K562 (cell line): ENCODE measurements around the gene DNAJC18. TPM values are rescaled to one million over a fixed set of nuclear protein-coding genes. Genes with fewer than 3 reads are reported as not detected.

Source experiments
- ATAC-seq: fragments of 200-7000 bp; cut with Tn5 transposase; 3 replicates; pipeline ENCODE4 v1.9.1; 2020; ENCODE audit warnings: moderate library complexity
- BruUV-seq: library from RNA; stranded (reverse); fragments of 400-500 nt; replicated peaks from 2 replicates; lab custom pipeline; 2021; lab: Mats Ljungman, UMichigan
- CTCF ChIA-PET: fragments of 300-600 bp; formaldehyde crosslinking; extraction: SDS; loops from one replicate; lab custom pipeline; 2021; ENCODE audit warnings: low intra/inter-chr PET ratio; lab: Yijun Ruan, JAX
- POLR2A ChIA-PET: fragments of 300-600, 350-650 bp; sonication (Branson Sonifier 250); formaldehyde crosslinking; extraction: SDS; loops from one replicate; lab custom pipeline; 2021; ENCODE audit warnings: antibody characterized with exemption, inconsistent platforms; lab: Yijun Ruan, JAX
- DNase-seq, 4 experiments: peaks; one replicate each; pipeline versions ENCODE4 v3.0.0 to v3.0.0-alpha.2; 2011 to 2018; ENCODE audit warnings: low spot score in 3 of 4, mixed read lengths in 3 of 4; ENCODE audit errors: extremely low read depth in 1 of 4
- FAIRE-seq: peaks from 2 replicates; lab custom pipeline; 2011; peaks lifted over from hg19 to GRCh38; lab: Jason Lieb, UNC
- H2AFZ ChIP-seq: 2 replicates; pipeline ENCODE4 v1.6.0; 2011; ENCODE audit warnings: low read depth, low read length, control low read depth, inconsistent platforms
- H3K27ac ChIP-seq: fragments of 200-600 bp; 3 replicates; pipeline ENCODE4 v1.8.0; 2011; ENCODE audit warnings: low read depth, mild to moderate bottlenecking, control low read depth, inconsistent platforms, low read length, moderate library complexity, mixed read lengths; ENCODE audit errors: extremely low read depth
- H3K27me3 ChIP-seq, 2 experiments: fragments of 300-600 bp in 1 of 2; 2 replicates in 1 of 2; 3 replicates in 1 of 2; pipeline versions ENCODE4 v1.6.0 to v1.8.0; 2011; ENCODE audit warnings: inconsistent platforms in 2 of 2, low read length in 2 of 2, mild to moderate bottlenecking in 1 of 2, mixed read lengths in 1 of 2, moderate library complexity in 1 of 2; ENCODE audit not compliant: control insufficient read depth in 2 of 2, insufficient read depth in 2 of 2
- H3K36me3 ChIP-seq: fragments of 300-600 bp; 3 replicates; pipeline ENCODE4 v1.8.0; 2011; ENCODE audit warnings: mild to moderate bottlenecking, low read length, inconsistent platforms; ENCODE audit not compliant: control insufficient read depth, insufficient read depth
- H3K4me1 ChIP-seq, 2 experiments: fragments of 200-600 bp in 1 of 2; replicated peaks in 1 of 2; 2 replicates in 1 of 2; 3 replicates in 1 of 2; pipeline versions ENCODE4 v1.5.1 to v1.8.0; 2011; ENCODE audit warnings: inconsistent platforms in 2 of 2, low read length in 2 of 2, mild to moderate bottlenecking in 1 of 2, mixed read lengths in 1 of 2, moderate library complexity in 1 of 2; ENCODE audit not compliant: control insufficient read depth in 2 of 2, insufficient read depth in 2 of 2
- H3K4me2 ChIP-seq: 2 replicates; pipeline ENCODE4 v1.6.1; 2011; ENCODE audit warnings: low read length, control low read depth, inconsistent platforms, mixed read lengths; ENCODE audit not compliant: insufficient read depth
- H3K4me3 ChIP-seq: fragments of 200-600 bp; sonication (generic), shearing (Covaris generic); 2 replicates; pipeline ENCODE4 v1.5.1; 2016; ENCODE audit warnings: control low read depth, inconsistent platforms
- H3K79me2 ChIP-seq: fragments of 200-600 bp; 3 replicates; pipeline ENCODE4 v1.8.0; 2011; ENCODE audit warnings: low read length, inconsistent platforms; ENCODE audit not compliant: control insufficient read depth, insufficient read depth
- H3K9ac ChIP-seq, 2 experiments: 2 replicates each; pipeline versions ENCODE4 v1.6.0 to v1.6.1; 2011; ENCODE audit warnings: low read depth in 2 of 2, low read length in 2 of 2, control low read depth in 1 of 2, inconsistent platforms in 1 of 2, mild to moderate bottlenecking in 1 of 2, mixed read lengths in 1 of 2; ENCODE audit not compliant: insufficient read depth in 1 of 2
- H3K9me1 ChIP-seq: one replicate; pipeline ENCODE4 v1.6.0; 2011; ENCODE audit warnings: inconsistent platforms, mild to moderate bottlenecking, low read length, moderate library complexity; ENCODE audit not compliant: control insufficient read depth, insufficient read depth
- H3K9me3 ChIP-seq: replicated peaks from 2 replicates; pipeline ENCODE4 v1.5.1; 2011; ENCODE audit warnings: low read depth, low read length, inconsistent platforms; ENCODE audit not compliant: control insufficient read depth, insufficient read depth
- H4K20me1 ChIP-seq: replicated peaks from 2 replicates; pipeline ENCODE4 v1.6.1; 2011; ENCODE audit warnings: low read length, inconsistent platforms, mixed read lengths; ENCODE audit not compliant: control insufficient read depth, insufficient read depth
- CC2D1A ChIP-seq: fragments of 450-650 bp; IDR thresholded peaks from 2 replicates; pipeline ENCODE4 v1.6.1; 2017; ENCODE audit warnings: mild to moderate bottlenecking
- WGBS: fragments of 100-300 bp; shearing (Covaris generic); methylation state at CpG from one replicate; pipeline ENCODE4 v1.1.6; 2016; ENCODE audit warnings: low coverage, mixed read lengths; ENCODE audit not compliant: insufficient coverage; ENCODE audit errors: missing lambda C conversion rate; 5-methylcytosine and 5-hydroxymethylcytosine counted together
- in situ Hi-C: fragments of 300-500 bp; cut with MboI; formaldehyde crosslinking; loops from 4 replicates; pipeline ENCODE4 v1.15.0; 2018; ENCODE audit warnings: inconsistent platforms, mixed read lengths
- intact Hi-C: fragments of 100-400 bp; cut with micrococcal nuclease; formaldehyde crosslinking; loops from 2 replicates; pipeline ENCODE4 v1.14.2; 2022
- polyA plus RNA-seq, 8 experiments: library from polyadenylated mRNA; depleted of rRNA in 4 of 8; stranded (reverse) in 5 of 8; unstranded in 3 of 8; fragments of >200 nt; fragmentation: Nextera tagmentation in 2 of 8; fragmentation: Illumina TruSeq in 1 of 8; extraction: Ambion mirVana in 2 of 8; extraction: Trizol in 1 of 8; gene quantifications; 2 replicates each; pipeline versions ENCODE4 v1.2.1 to v1.2.3, GENCODE V29; 2011 to 2014; ENCODE audit warnings: inconsistent platforms in 1 of 8, missing spikeins in 1 of 8
- total RNA-seq, 7 experiments: library from RNA; depleted of rRNA in 6 of 7; stranded (reverse); fragments of >200 nt in 6 of 7; fragmentation: Illumina TruSeq in 2 of 7; extraction: Trizol in 2 of 7; gene quantifications; 2 replicates each; pipeline versions ENCODE4 v1.2.1 to v1.2.3, GENCODE V29; 2011 to 2021; ENCODE audit warnings: low replicate concordance in 1 of 7
- TF ChIP-seq, protein P1 (sequence below): sonication (generic); formaldehyde crosslinking; IDR thresholded peaks from 2 replicates; pipeline ENCODE4 v1.8.1; 2023; ENCODE audit warnings: mild to moderate bottlenecking, missing genetic modification reagents

The DNAJC18 gene
- total and polyA plus RNA-seq, 9 of the 15 experiments (the other 6 are each of a cell fraction or from before 2014, with no cell fraction given): 1.5 to 13.3 (median 7.5) TPM

DNA sequence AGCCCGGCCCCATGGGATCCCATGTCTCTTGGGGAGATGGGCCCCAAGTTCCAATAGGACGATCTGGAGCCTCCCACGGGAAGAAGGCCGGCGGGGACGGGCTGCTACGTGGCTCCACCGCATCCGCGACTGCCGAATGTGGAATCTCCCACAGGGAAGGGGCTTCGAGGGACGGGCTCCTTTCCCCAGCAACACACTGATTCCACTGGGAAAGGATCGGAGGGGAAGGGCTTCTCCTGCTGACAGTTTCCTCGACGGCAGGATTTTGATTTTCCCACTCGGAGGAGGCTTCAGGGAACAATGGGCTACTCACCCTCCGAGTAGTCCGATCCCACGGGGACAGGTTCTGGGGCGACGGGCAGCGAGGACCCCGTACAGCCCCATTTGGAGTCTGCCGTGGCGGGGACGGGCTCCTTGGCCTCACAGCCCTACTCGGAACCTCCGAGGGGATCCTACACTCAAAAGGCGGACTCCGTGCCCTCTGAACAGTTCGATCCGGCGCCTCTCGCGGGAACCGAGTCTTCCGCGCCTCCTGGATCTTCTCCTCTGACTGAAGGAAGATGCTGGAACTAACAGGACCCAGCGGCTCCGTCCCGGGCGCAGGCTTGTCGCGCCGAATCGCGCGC is 45.7 kb downstream of the DNAJC18 start:
- no peaks in the 10 kb centered on the region for H4K20me1 ChIP-seq
- no peak overlapping the region for H3K9ac ChIP-seq
- H3K79me2 ChIP-seq: no peaks in the 10 kb centered on the region
- WGBS: 87% methylated on average over 30 of the region's 49 CpGs
- intact Hi-C loops (no loop called here), in situ Hi-C loops (no loop called here)
- no peaks in the 10 kb centered on the region for H3K9me1 ChIP-seq
- CTCF ChIA-PET: no interaction called here
- FAIRE-seq (no peak), DNase-seq (no peak), ATAC-seq (no peak)
- BruUV-seq: no TSS peak
- H3K27me3 ChIP-seq: no peaks in the 10 kb centered on the region
- no peak overlapping the region for H3K27ac ChIP-seq
- H3K36me3 ChIP-seq: no peaks in the 10 kb centered on the region
- H3K4me2 ChIP-seq: no peak overlapping the region
- no peak for TF ChIP-seq CC2D1A
- TF ChIP-seq, protein P1, sequence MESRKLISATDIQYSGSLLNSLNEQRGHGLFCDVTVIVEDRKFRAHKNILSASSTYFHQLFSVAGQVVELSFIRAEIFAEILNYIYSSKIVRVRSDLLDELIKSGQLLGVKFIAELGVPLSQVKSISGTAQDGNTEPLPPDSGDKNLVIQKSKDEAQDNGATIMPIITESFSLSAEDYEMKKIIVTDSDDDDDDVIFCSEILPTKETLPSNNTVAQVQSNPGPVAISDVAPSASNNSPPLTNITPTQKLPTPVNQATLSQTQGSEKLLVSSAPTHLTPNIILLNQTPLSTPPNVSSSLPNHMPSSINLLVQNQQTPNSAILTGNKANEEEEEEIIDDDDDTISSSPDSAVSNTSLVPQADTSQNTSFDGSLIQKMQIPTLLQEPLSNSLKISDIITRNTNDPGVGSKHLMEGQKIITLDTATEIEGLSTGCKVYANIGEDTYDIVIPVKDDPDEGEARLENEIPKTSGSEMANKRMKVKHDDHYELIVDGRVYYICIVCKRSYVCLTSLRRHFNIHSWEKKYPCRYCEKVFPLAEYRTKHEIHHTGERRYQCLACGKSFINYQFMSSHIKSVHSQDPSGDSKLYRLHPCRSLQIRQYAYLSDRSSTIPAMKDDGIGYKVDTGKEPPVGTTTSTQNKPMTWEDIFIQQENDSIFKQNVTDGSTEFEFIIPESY (CRISPR knock-in tag): 0 out of 2 replicates have a peak, but pooled peaks have one; percentile 39
- H2AFZ ChIP-seq: no peak overlapping the region
- H3K9me3 ChIP-seq: no peaks in the 10 kb centered on the region; the same call in 1 of the 2 replicates
- H3K4me1 ChIP-seq: peaks cover 7 to 17% of the 10 kb centered on the region in 2 experiments
- H3K4me3 ChIP-seq: no peak overlapping the region
- POLR2A ChIA-PET: no interaction called here
